ENCODE data around the gene MORC2.

MORC2 gene

GRCh38 chr22:30891781-30892180 lies 76.8 kb downstream of the MORC2 start:
- no peak overlapping the region for H3K4me3 ChIP-seq (ENCODE audit: low read length)
- TF ChIP-seq ZNF274 (IDR thresholded peaks at IDR 0.05; ENCODE audit: low read depth, low read length) = no peak

GRCh38 chr22:30891443-30891755 lies 77.2 kb downstream of the MORC2 start:
- H3K4me3 ChIP-seq (ENCODE audit: low read length) = no peak overlapping the region
- no peak for TF ChIP-seq ZNF274 (IDR thresholded peaks at IDR 0.05; ENCODE audit: low read depth, low read length)

DNA sequence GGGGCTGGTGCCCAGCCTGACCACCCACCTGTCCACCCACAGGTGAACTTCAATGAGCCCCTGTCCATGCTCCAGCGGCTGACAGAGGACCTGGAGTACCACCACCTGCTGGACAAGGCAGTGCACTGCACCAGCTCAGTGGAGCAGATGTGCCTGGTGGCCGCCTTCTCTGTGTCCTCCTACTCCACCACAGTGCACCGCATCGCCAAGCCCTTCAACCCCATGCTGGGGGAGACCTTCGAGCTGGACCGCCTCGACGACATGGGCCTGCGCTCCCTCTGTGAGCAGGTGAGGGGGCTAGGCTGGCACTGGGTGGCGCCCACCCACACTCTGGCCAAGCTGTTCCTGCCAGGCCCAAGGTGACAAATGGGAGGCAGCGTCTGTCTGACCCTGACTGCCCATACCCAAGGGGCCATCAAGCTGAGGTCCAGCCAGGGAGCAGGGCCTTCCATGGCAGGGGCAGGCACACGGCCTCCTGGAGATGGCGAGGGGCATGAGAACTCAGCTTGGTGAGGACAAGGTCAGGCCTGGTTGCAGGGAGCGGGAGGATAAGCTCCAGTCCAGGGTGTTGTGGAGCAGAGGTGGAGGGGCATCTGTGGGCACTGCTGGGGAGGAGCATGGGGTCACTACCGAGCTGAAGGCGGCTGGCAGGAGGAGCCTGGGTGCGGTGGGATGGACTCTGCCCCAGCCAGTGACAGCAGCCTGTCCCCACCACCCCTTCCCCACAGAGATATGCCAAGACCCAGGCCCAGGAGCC lies 77.7 kb downstream of the MORC2 start:
- H3K4me3 ChIP-seq (ENCODE audit: low read length) = no peak overlapping the region
- no peak for TF ChIP-seq ZNF274 (IDR thresholded peaks at IDR 0.05; ENCODE audit: low read depth, low read length)

DNA sequence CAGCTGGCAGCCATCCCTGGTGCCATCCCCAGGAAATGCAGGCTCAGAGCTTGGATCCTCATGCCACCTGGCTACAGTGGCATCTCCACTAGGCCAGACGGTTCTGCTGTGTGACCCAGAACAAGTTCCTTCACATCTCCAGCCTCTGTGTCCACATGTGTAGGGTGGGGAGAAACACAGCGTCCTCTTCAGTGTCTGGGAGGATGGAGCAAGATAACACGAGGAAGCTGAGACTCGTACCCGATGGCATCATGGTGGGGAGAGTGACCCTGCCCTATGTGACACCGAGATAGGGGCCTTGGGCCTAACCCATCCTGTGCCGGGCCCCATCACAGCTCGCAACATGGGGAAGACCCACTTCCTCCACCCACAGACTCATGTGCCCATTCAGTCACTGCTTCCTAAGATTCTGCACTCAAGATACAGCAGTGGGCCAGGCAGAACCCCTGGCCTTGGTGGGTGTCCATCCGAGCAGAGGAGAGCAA lies 78.5 kb downstream of the MORC2 start:
- H3K4me3 ChIP-seq (ENCODE audit: low read length) = no peak overlapping the region
- TF ChIP-seq ZNF274 (IDR thresholded peaks at IDR 0.05; ENCODE audit: low read depth, low read length) = no peak

DNA sequence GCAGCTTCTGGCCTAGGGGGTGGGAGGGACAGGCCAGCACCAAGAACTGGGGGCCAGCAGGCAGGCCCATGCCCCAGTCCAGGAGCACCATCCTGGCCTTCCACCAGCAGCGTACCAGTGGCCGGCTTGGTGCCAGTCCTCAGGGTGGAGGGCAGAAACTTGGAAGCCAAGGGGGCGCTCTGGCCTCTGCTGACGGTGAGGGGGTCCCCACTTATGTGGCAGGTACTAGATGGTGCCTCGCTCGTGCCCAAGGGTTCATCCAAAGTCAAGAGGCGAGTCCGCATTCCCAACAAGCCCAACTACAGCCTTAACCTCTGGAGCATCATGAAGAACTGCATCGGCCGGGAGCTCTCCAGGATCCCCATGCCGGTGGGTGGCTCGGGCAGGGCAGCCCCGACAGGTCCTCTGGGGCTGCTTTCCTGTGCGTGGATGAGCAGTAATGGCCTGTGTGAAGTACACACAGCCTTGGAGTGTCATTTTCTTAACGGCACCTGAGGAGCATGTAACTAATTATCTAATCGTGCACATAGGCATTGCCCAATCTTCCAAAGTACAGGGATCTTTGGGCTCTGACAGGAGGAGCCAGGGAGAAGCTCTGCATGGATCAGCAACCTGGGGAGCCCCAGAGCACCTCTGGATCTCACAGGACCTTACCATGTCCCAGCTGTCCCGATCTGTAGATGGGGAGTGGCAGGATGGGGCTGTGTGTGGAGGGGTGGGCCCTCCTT lies 79.1 kb downstream of the MORC2 start:
- H3K4me3 ChIP-seq (ENCODE audit: low read length) = no peak overlapping the region
- no peak for TF ChIP-seq ZNF274 (IDR thresholded peaks at IDR 0.05; ENCODE audit: low read depth, low read length)

- H3K4me3 ChIP-seq (ENCODE audit: low read length) = no peak overlapping the region
- TF ChIP-seq ZNF274 (IDR thresholded peaks at IDR 0.05; ENCODE audit: low read depth, low read length) = no peak
These were observed 80.7 kb downstream of the MORC2 start for GRCh38 chr22:30887861-30888260.

- TF ChIP-seq ZNF274 (IDR thresholded peaks at IDR 0.05; ENCODE audit: low read depth, low read length) = no peak
- no peak overlapping the region for H3K4me3 ChIP-seq (ENCODE audit: low read length)
These were observed 81.1 kb downstream of the MORC2 start for GRCh38 chr22:30887453-30887852.

DNA sequence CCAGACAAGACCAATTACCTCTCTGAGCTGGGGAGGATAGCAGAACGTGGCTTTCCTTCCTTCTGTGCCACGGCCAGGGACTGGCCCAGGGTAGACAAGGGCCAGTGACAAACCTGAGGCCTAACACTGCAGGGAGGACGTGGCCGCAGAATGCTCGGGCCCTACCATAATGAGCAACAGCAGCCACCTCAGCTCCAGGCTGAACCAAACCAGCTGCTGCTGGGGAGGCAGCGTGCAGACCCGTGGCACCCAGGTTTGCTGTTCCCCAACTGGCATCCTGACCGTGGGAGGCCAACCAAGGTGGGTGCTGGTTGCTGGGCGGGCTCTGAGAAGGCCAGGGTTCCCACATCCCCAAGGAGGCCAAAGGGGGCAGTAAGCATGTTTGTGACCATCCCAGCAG lies 83.0 kb downstream of the MORC2 start:
- TF ChIP-seq ZNF274 (IDR thresholded peaks at IDR 0.05; ENCODE audit: low read depth, low read length) = no peak
- H3K4me3 ChIP-seq (ENCODE audit: low read length) = no peak overlapping the region

GRCh38 chr22:30885001-30885366 lies 83.6 kb downstream of the MORC2 start:
- no peak overlapping the region for H3K4me3 ChIP-seq (ENCODE audit: low read length)
- TF ChIP-seq ZNF274 (IDR thresholded peaks at IDR 0.05; ENCODE audit: low read depth, low read length) = no peak

DNA sequence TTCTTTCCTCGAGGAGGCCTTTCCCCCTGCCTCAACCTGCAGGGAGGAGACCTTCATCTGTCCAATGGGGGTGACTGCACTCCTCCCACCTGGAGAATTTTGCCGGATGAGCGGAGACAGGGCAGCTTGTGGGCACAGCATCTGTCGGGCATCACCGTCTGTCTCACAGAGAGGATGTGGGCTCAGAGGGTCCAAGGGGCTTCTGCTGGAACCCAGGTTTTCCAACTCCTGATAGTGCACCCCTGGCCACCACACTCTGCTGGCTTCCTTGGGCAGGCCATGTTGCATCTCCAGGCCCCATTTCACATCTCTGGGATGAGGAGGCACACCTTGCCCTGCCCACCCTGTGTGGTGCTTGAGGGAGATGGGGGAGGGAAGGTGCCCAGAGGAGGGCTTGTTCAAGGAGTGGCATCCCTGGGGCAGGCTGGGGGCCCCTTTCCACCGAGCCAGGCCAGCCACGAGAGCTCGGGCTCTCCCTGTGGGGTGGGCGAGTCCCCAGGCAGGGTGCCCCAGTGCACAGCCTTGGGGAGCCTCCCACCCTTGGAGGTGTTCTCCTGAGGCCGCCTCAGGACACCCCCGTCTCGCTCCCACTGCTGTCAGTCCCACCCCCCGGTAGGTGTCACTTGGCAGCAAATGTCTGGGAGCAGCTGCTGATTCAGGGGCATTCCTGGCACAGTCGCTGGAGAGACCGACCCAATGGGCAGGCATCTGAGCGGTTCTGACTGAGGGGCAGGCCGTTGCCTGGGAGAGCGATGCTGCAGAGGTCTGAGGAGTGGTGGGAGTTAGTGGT lies 84.2 kb downstream of the MORC2 start:
- no peak overlapping the region for H3K4me3 ChIP-seq (ENCODE audit: low read length)
- TF ChIP-seq ZNF274 (IDR thresholded peaks at IDR 0.05; ENCODE audit: low read depth, low read length) = no peak

GRCh38 chr22:30883586-30884145 lies 84.9 kb downstream of the MORC2 start:
- no peak overlapping the region for H3K4me3 ChIP-seq (ENCODE audit: low read length)
- no peak for TF ChIP-seq ZNF274 (IDR thresholded peaks at IDR 0.05; ENCODE audit: low read depth, low read length)

DNA sequence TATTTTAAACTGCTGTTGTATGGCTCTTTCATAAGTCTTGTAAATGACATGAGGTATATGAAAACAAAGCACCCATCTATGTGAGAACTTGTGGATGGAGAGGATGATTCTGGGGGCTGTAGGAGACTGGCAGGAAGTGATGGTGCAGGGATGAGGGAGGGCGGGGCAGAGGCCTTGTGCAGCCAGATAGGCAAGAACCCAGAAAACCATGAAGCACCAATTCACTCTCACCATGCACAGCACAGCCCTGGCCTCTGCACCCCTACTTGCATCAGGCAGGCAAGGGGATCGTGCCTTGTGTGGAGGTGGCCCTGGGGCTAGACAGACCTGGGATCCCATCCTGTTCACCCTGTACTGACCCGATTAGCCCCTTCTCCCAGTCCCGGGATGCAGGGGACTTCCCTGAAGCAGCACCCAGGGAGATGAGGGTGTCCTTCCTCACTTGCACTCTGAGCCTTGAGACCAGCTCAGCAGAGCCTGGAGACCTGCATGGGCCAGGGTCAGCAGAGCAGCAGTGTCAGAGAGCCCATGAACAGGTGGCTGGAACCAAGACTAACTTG lies 85.5 kb downstream of the MORC2 start:
- H3K4me3 ChIP-seq (ENCODE audit: low read length) = no peak overlapping the region
- TF ChIP-seq ZNF274 (IDR thresholded peaks at IDR 0.05; ENCODE audit: low read depth, low read length) = no peak

GRCh38 chr22:30882184-30882717 lies 86.3 kb downstream of the MORC2 start:
- no peak overlapping the region for H3K4me3 ChIP-seq (ENCODE audit: low read length)

More at GRCh38 chr22:30882184-30882717, 86.3 kb downstream of the MORC2 start:
- no peak for TF ChIP-seq ZNF274 (IDR thresholded peaks at IDR 0.05; ENCODE audit: low read depth, low read length)
